Loucy (cell line): Measurements from ENCODE around the gene MACO1.

Experiments
- EZH2phosphoT487 ChIP-seq: fragments of 200-600 bp; IDR thresholded peaks from 2 replicates; pipeline ENCODE4 v1.6.1; 2018; ENCODE audit warnings: antibody characterized with exemption, mild to moderate bottlenecking, moderate library complexity, borderline replicate concordance
- TF ChIP-seq, protein P1 (sequence below): fragments of 200-600 bp; sonication (generic); conservative IDR thresholded peaks from 2 replicates; pipeline ENCODE4 v1.5.1; 2014; ENCODE audit warnings: mild to moderate bottlenecking, antibody characterized with exemption, low read length

DNA sequence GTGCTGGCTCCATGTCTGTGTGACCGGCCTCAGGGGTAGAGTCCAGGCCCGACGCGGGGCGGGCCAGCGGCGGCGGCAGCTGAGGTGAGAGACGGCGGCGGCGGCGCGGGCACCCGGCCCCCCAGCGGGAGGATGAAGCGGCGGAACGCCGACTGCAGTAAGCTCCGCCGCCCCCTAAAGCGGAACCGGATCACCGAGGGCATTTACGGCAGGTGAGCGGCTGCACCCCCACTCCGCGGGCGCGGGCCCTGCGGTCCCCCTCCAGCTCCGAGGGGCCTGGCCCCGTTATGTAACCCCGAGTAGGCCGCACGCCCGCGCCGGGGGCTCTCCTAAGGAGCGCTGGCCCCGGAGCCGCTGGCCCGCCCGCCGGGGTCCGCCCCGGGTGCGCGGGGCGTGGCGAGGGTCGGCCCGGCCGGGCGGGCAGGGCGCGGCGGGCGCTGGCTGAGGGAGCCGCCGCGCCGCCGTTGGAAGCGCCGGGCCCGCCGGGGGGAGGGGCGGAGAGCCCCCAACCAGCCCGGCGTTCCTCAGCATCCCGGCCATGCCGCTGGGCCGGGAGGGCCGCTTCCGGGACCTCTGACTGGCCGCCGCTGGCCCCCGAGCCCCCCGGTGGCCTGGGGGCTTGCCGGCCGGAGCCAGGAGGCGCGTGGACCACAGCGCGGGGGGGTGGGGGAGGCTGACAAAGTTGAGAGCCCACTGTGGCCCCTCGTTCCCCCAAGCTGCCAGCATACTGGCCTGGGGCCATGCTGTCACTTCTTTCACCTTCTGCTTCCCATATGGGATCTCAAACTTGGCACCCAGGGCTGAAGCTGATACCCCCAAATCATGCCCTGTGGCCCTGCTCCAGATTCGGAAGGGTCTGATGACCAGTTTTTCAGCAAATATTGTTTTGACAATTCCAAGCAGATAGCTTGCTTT lies 527 bp downstream of the MACO1 start:
- TF ChIP-seq, protein P1, sequence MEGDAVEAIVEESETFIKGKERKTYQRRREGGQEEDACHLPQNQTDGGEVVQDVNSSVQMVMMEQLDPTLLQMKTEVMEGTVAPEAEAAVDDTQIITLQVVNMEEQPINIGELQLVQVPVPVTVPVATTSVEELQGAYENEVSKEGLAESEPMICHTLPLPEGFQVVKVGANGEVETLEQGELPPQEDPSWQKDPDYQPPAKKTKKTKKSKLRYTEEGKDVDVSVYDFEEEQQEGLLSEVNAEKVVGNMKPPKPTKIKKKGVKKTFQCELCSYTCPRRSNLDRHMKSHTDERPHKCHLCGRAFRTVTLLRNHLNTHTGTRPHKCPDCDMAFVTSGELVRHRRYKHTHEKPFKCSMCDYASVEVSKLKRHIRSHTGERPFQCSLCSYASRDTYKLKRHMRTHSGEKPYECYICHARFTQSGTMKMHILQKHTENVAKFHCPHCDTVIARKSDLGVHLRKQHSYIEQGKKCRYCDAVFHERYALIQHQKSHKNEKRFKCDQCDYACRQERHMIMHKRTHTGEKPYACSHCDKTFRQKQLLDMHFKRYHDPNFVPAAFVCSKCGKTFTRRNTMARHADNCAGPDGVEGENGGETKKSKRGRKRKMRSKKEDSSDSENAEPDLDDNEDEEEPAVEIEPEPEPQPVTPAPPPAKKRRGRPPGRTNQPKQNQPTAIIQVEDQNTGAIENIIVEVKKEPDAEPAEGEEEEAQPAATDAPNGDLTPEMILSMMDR: no peak
- TF ChIP-seq EZH2phosphoT487: no peak
